A549 treated with AZD9567 at 1 μM for 4 hours (cell line): ENCODE measurements around the gene MTHFD2. TPM values are rescaled to one million over a fixed set of nuclear protein-coding genes. Genes with fewer than 3 reads are reported as not detected.

Experiments used
- total RNA-seq: library from RNA; stranded (reverse); fragments of 200-300 nt; extraction: Qiagen RNA extraction; gene quantifications from 5 replicates; pipeline ENCODE4 v1.2.3, GENCODE V29; 2022; ENCODE audit not compliant: insufficient read depth

The MTHFD2 gene
- total RNA-seq = 168 to 230 TPM (median 177 TPM) in 5 replicates

DNA sequence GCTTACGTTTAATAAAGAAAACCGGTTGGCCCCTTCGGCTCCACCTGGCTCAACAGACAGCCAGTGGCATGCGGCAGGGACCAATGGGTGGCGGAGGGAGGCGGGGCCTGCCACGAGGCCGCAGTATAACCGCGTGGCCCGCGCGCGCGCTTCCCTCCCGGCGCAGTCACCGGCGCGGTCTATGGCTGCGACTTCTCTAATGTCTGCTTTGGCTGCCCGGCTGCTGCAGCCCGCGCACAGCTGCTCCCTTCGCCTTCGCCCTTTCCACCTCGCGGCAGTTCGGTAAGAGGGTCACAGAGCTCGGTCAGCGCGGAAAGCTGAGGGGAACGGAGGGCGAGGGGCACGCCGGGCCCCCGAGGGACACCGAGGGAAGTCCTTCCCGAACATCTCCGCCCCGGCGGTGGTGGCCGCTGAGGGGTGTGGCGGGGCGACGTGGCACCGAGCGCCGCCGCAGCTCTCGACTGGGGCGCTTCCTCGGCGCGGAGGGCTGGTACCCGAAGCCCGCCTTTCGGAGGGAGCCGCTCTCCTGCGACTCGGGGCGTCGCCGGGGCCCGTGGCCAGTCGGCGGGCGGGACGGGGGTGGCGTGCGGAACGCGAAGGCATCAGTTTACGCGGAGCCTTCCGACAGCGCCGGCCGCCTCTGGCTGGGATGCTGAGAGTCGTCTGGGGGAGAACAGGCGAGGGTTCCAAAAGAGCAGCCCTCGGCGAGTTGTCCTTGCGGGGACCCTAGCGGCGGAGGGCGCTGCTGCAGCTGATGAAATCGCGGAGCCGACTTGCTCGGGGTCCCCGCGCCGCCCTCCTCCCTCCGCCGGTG is at the start of gene MTHFD2:
MTHFD2 (plus strand) TSS at position 155 of the 814 bp plus-strand sequence; CDS start at position 182, 27 bp downstream.

DNA sequence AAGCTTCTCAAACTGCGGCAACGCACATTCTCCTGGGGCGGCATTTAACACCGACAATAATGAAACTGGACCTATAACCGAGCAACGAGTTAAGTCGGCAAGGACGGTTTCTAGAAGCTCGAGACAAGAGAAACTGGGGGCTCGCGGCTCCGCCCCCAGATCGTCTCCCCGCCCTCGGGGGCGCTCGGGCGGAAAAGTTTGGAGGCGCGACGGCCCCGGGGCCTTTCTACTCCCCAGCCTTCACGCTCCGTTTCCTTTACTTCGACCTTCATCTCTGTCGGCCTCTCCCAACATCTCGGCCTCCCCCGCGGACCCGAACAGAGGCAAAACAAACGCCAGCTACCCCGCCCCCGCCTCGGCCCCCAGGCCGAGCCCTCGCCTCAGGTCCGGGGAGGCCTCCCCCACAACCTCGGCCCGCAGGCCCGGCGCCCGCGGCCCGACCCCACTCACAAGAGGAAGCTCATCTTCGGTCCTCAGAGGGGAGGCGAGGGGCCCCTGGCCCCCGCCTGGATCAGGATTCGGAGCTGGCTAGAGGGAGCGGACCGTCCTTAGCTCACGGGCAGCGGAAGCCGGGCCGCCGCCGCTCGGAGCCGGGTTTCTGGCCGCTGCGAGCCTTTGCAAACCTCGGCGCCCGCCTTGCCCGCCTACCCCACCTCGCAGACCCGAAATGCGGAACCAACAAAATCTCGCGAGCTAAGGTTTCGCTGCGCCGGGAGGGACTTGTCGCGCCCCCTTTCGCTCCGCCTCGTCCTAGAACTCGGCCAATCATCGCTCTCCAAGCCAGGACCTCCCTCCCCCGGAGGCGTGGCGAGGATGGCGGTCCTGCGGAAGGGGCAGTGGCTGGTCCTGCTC is 20.0 kb upstream of the MTHFD2 start, which contains the start of gene MOB1A:
MOB1A (minus strand) TSS at position 669 of the 852 bp plus-strand sequence; CDS start at position 464, 205 bp downstream.

Other genes with a start within 250 kb of the MTHFD2 start
- 6.6 to 8.1 TPM (median 7.3 TPM) in 5 replicates for gene TET3, start 213.7 kb upstream of the MTHFD2 start, total RNA-seq
- 125 to 169 TPM (median 135 TPM) in 5 replicates for gene BOLA3, start 50.7 kb upstream of the MTHFD2 start, total RNA-seq
- gene MOB1A, start 19.7 kb upstream of the MTHFD2 start, total RNA-seq = 81.1 to 112 TPM (median 89.5 TPM) in 5 replicates
- 0.23 to 0.55 TPM (median 0.51 TPM) in 4 of 5 replicates, not detected in the other for gene SLC4A5, start 144.8 kb downstream of the MTHFD2 start, total RNA-seq
- gene DCTN1, start 181.7 kb downstream of the MTHFD2 start, total RNA-seq = 108 to 152 TPM (median 145 TPM) in 5 replicates
- gene C2orf81, start 223.0 kb downstream of the MTHFD2 start, total RNA-seq = 2.9 to 5.0 TPM (median 4.2 TPM) in 5 replicates
- gene WDR54, start 223.1 kb downstream of the MTHFD2 start, total RNA-seq = 81.9 to 90.0 TPM (median 89.3 TPM) in 5 replicates
- gene RTKN, start 243.3 kb downstream of the MTHFD2 start, total RNA-seq = 21.5 to 26.2 TPM (median 25.1 TPM) in 5 replicates